GM23338 (cell line): ENCODE results near the gene WDR45B.

ENCODE experiments used
- CREB1 ChIP-seq: fragments of 250-450 bp; sonication (Bioruptor Pico); IDR thresholded peaks from 2 replicates; pipeline ENCODE4 v1.5.0; 2020; ENCODE audit warnings: low read depth, mild to moderate bottlenecking, moderate library complexity
- CTCF ChIP-seq, 2 experiments: fragments of 200-600 bp in 1 of 2; sonication (generic) in 1 of 2; conservative IDR thresholded peaks; 2 replicates each; pipeline versions ENCODE4 v1.5.1 to v1.6.1; 2016 to 2017; ENCODE audit warnings: antibody characterized with exemption in 2 of 2, low read depth in 2 of 2, mild to moderate bottlenecking in 2 of 2, moderate library complexity in 1 of 2
- EZH2 ChIP-seq: fragments of 200-600 bp; sonication (generic); IDR thresholded peaks from one replicate; pipeline ENCODE4 v1.8.0; 2017; ENCODE audit warnings: antibody characterized with exemption, mild to moderate bottlenecking, low read depth; ENCODE audit not compliant: unreplicated experiment
- EZH2phosphoT487 ChIP-seq: fragments of 200-600 bp; sonication (generic); IDR thresholded peaks from one replicate; pipeline ENCODE4 v1.8.1; 2018; ENCODE audit warnings: antibody characterized with exemption; ENCODE audit not compliant: unreplicated experiment
- ZNF114 ChIP-seq: fragments of 250-450 bp; sonication (Bioruptor Pico); IDR thresholded peaks from 2 replicates; pipeline ENCODE4 v1.5.0; 2020; ENCODE audit warnings: mild to moderate bottlenecking, moderate library complexity

GRCh38 chr17:82600731-82601446, 47.4 kb downstream of the WDR45B start:
- TF ChIP-seq EZH2 (no peak), CTCF (conservative IDR thresholded peaks at IDR 0.05; ENCODE audit: low read depth in 2 of 2) (no peak), EZH2phosphoT487 (no peak), ZNF114 (CRISPR knock-in tag) (no peak), CREB1 (CRISPR knock-in tag) (no peak)
